ENCODE data around the gene USP44. TPM values are rescaled to one million over a fixed set of nuclear protein-coding genes. Genes with fewer than 3 reads are reported as not detected.
A peak's percentile ranks its signal among the peaks of the same experiment; 100 is the strongest.

The USP44 gene
- total RNA-seq, 6 donors from 2014 or later = 4.2 to 25.6 (median 11.5) TPM

DNA sequence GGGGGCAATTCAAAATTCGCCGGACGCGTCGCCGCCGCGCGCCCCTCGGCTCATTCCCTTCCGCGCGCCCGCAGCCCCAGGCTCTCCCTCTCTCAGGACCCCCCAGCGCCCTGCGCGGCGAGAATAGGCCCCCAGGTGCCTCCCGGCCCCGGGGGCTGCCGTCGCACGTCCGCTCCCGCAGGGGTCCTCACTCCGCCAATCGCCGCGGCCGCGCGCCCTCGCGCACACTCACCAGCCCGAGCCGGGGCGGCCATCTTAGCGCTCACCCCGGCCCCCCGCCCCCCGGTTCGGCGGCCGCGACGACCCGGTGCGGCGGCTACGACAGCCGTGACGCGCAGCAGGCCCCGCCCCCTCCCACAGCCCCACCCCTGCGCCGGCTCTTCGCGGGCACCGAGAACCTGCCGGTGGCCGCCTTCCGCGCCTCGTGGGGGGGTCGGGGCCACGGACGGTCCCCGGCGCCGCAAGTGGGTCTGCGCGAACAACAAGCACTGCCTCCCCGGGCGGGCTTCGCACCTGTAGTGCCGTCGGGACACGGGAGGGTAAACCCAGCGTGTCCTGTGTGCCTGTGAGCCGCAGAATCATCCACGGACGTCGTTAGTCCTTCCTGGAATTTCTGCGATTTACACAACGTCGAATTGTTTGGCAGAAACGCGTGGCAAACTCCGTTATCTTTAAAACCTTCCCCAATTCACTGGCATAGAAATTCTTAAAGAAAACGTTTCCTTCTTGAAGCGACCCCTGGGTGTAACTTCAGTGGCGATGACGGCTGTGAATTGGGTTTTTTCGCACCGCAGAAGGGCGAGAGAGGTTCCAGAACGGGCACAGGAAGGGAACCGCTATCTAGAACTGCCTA lies 2.5 kb downstream of the USP44 start:
- peak; percentile 87 to 96 for ATAC-seq (ENCODE audit: low FRiP score in 2 of 2)
- peak in 2 of 4 donors; percentile 52 to 88 for TF ChIP-seq POLR2A (IDR thresholded peaks at IDR 0.05)
- TF ChIP-seq, protein P1, sequence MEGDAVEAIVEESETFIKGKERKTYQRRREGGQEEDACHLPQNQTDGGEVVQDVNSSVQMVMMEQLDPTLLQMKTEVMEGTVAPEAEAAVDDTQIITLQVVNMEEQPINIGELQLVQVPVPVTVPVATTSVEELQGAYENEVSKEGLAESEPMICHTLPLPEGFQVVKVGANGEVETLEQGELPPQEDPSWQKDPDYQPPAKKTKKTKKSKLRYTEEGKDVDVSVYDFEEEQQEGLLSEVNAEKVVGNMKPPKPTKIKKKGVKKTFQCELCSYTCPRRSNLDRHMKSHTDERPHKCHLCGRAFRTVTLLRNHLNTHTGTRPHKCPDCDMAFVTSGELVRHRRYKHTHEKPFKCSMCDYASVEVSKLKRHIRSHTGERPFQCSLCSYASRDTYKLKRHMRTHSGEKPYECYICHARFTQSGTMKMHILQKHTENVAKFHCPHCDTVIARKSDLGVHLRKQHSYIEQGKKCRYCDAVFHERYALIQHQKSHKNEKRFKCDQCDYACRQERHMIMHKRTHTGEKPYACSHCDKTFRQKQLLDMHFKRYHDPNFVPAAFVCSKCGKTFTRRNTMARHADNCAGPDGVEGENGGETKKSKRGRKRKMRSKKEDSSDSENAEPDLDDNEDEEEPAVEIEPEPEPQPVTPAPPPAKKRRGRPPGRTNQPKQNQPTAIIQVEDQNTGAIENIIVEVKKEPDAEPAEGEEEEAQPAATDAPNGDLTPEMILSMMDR (IDR thresholded peaks at IDR 0.05) = no peak
- TF ChIP-seq POLR2AphosphoS5 (IDR thresholded peaks at IDR 0.05) = peak in 1 of 2 donors; percentile 52
- peak; percentile 60 to 95 for DNase-seq

DNA sequence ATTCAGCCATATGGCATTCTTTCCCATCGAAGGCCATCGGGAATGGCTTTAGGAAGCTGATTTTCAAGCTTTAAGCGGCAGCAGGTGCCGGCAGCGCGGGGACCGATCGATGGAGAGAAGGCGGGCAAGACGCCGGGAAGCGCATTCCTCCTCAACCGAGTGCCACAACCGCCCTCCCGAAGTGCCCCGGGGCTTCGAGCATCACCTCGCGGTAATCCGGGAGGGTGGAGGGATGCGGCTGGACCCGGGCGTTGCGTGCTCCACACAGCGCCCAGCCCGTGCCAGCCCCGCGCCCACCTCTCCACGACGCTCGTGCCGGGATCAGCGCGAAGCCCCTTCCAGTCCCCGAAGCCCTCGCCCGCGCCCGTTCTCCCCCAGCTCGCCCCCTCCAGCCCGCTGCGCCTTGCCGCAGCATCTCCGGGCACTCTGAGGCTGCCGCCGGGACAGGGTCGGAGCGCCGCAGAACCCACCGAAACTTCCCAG lies 3.2 kb downstream of the USP44 start:
- ATAC-seq (ENCODE audit: low FRiP score in 2 of 2) = peak; percentile 52 to 71
- Histone ChIP-seq H3K27me3 (peaks cover 0 to 12% (median 4%) of the 10 kb centered on the region in 4 donors), H3K27ac (peak overlapping the region; percentile 86 to 94 (median 89)), H3K9me3 (peaks cover 0 to 7% (median 2%) of the 10 kb centered on the region in 4 donors), H3K4me1 (peaks cover 4 to 26% (median 7%) of the 10 kb centered on the region in 4 donors), H3K4me3 (peak overlapping the region; percentile 76 to 92 (median 82)), H3K36me3 (no peaks in the 10 kb centered on the region)
- WGBS, 2 donors = 2% methylated on average over 9 to 24 of the region's 50 CpGs
- no peak for TF ChIP-seq POLR2A (IDR thresholded peaks at IDR 0.05)
- TF ChIP-seq EP300 (IDR thresholded peaks at IDR 0.05) = no peak
- TF ChIP-seq POLR2AphosphoS5 (IDR thresholded peaks at IDR 0.05) = no peak
- TF ChIP-seq, protein P1 (IDR thresholded peaks at IDR 0.05) = no peak
- DNase-seq = peak in 1 of 2 donors; percentile 47

More for the DNA sequence above, 2.5 kb downstream of the USP44 start:
- Histone ChIP-seq H3K27me3 (peaks cover 0 to 12% (median 4%) of the 10 kb centered on the region in 4 donors), H3K4me1 (peaks cover 4 to 26% (median 7%) of the 10 kb centered on the region in 4 donors), H3K4me3 (peak overlapping the region; percentile 76 to 92 (median 82)), H3K27ac (peak overlapping the region; percentile 86 to 94 (median 89)), H3K9me3 (peaks cover 0 to 7% (median 2%) of the 10 kb centered on the region in 4 donors), H3K36me3 (no peaks in the 10 kb centered on the region)
- 12 to 22% methylated on average over 19 to 27 of the region's 98 CpGs for WGBS, 2 donors

DNA sequence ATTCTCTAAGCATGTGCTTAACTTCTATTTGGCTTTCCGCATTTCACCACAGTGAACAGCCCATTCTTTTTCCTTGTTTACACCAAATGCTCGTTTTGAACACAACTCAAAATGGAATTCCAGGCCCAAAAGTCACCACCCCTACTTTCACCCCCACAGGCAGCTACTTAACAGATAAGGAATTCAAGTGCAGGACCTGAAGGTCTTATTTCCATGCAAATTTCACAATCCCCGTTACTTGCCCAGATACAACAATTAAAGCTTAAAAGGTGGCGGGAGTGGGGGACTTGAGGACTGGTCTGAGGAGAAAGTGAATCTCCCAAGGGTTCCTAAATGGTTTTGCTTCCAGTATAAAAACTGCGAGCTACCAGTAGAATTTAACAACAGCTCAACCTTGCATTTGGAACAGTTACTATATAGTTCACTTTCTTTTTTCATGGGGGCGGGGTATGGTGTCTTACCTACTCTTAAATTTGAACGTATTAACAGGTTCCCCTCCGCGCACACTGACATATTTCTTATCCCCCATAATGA lies 3.7 kb downstream of the USP44 start:
- H3K27me3 ChIP-seq = peaks cover 0 to 12% (median 4%) of the 10 kb centered on the region in 4 donors
- TF ChIP-seq POLR2AphosphoS5 (IDR thresholded peaks at IDR 0.05) (no peak), EP300 (IDR thresholded peaks at IDR 0.05) (peak in 1 of 4 donors; percentile 29), POLR2A (IDR thresholded peaks at IDR 0.05) (peak in 1 of 4 donors; percentile 45)
- TF ChIP-seq, protein P1 (IDR thresholded peaks at IDR 0.05) = no peak
- DNase-seq = peak in 1 of 2 donors; percentile 49
- 20 to 32% methylated on average over 9 of the region's 9 CpGs for WGBS, 2 donors
- H3K36me3 ChIP-seq = no peaks in the 10 kb centered on the region
- peaks cover 4 to 26% (median 7%) of the 10 kb centered on the region in 4 donors for H3K4me1 ChIP-seq
- peaks cover 0 to 7% (median 2%) of the 10 kb centered on the region in 4 donors for H3K9me3 ChIP-seq
- ATAC-seq (ENCODE audit: low FRiP score in 2 of 2) = peak; percentile 61 to 73
- peak overlapping the region in 3 of 4 donors; percentile 76 to 92 (median 81) for H3K4me3 ChIP-seq
- peak overlapping the region; percentile 86 to 94 (median 89) for H3K27ac ChIP-seq

DNA sequence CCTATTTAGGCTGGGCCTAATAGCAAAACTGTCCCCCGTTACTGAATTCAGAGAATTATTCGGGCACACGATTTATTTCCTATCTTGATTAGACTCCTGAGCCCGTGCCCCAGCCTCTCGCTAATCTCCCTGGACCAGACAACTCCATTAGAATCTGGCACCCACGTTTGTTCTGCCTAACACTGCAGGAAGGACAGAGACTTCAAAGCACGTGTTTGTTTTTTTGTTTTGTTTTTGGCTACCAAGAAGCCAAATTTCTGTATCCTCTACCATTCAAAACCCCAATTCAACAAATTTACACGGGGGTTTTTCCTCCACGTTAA lies 4.8 kb downstream of the USP44 start:
- TF ChIP-seq POLR2A (IDR thresholded peaks at IDR 0.05) (no peak), EP300 (IDR thresholded peaks at IDR 0.05) (no peak), POLR2AphosphoS5 (IDR thresholded peaks at IDR 0.05) (no peak)
- TF ChIP-seq, protein P1 (IDR thresholded peaks at IDR 0.05) = no peak
- Histone ChIP-seq H3K4me3 (no peak overlapping the region), H3K9me3 (peaks cover 0 to 7% (median 2%) of the 10 kb centered on the region in 4 donors), H3K4me1 (peaks cover 4 to 26% (median 7%) of the 10 kb centered on the region in 4 donors), H3K27ac (peak overlapping the region in 1 of 4 donors; percentile 9), H3K27me3 (peaks cover 0 to 12% (median 4%) of the 10 kb centered on the region in 4 donors), H3K36me3 (no peaks in the 10 kb centered on the region)
- no peak for DNase-seq
- 65 to 69% methylated on average over 9 of the region's 9 CpGs for WGBS, 2 donors
- no peak for ATAC-seq (ENCODE audit: low FRiP score in 2 of 2)
